Lower leg skin (tissue), 3 donors: Measurements from ENCODE around the gene CAMK2N2.

Experiments used
- CTCF ChIP-seq, 3 donors: fragments of 450-650 bp; IDR thresholded peaks; one replicate each; pipeline ENCODE4 v1.5.1; 2016; ENCODE audit warnings: antibody characterized with exemption in 3 of 3, mild to moderate bottlenecking in 3 of 3, moderate library complexity in 2 of 3
- POLR2A ChIP-seq, 2 donors: fragments of 450-650 bp; IDR thresholded peaks; one replicate each; pipeline ENCODE4 v1.6.1; 2016 to 2017; ENCODE audit warnings: antibody characterized with exemption in 2 of 2, mild to moderate bottlenecking in 1 of 2, moderate library complexity in 1 of 2

GRCh38 chr3:184233127-184233843, 28.1 kb downstream of the CAMK2N2 start:
- TF ChIP-seq CTCF (IDR thresholded peaks at IDR 0.05) (no peak), POLR2A (IDR thresholded peaks at IDR 0.05) (no peak)
